IMR-90 (cell line): Measurements from ENCODE around the gene STAB1. TPM values are rescaled to one million over a fixed set of nuclear protein-coding genes. Genes with fewer than 3 reads are reported as not detected.

ENCODE experiments used
- ATAC-seq: fragments of 200-7000 bp; cut with Tn5 transposase; 2 replicates; pipeline ENCODE4 v1.9.1; 2020; ENCODE audit warnings: low read depth, mild to moderate bottlenecking, moderate library complexity
- BruUV-seq: library from RNA; stranded (reverse); fragments of 400-500 nt; replicated peaks from 2 replicates; lab custom pipeline; 2021; lab: Mats Ljungman, UMichigan
- CTCF ChIA-PET: fragments of 300-600 bp; formaldehyde crosslinking; extraction: SDS; loops from one replicate; lab custom pipeline; 2021; ENCODE audit warnings: antibody characterized with exemption; lab: Yijun Ruan, JAX
- POLR2A ChIA-PET: fragments of 300-600 bp; sonication (Branson Sonifier 250); formaldehyde crosslinking; loops from one replicate; lab custom pipeline; 2022; ENCODE audit warnings: antibody characterized with exemption; ENCODE audit not compliant: unreplicated experiment; lab: Charles Lee
- DNase-seq: peaks from one replicate; pipeline ENCODE4 v3.0.0; 2013
- H2AFZ ChIP-seq: replicated peaks from 2 replicates; pipeline ENCODE3; 2013; ENCODE audit warnings: low read length, mild to moderate bottlenecking; ENCODE audit not compliant: poor library complexity
- H2AK5ac ChIP-seq: 2 replicates; pipeline ENCODE4 v1.6.1; 2013; ENCODE audit warnings: low read depth, low read length, inconsistent platforms
- H2AK9ac ChIP-seq: replicated peaks from 2 replicates; pipeline ENCODE3; 2013; ENCODE audit warnings: mild to moderate bottlenecking, low read depth, low read length, moderate library complexity; ENCODE audit not compliant: poor library complexity
- H2BK120ac ChIP-seq: 2 replicates; pipeline ENCODE4 v1.6.1; 2013; ENCODE audit warnings: low read depth, low read length, inconsistent platforms
- H2BK15ac ChIP-seq: 3 replicates; pipeline ENCODE4 v1.6.1; 2013; ENCODE audit warnings: low read depth, low read length, inconsistent platforms
- H2BK20ac ChIP-seq: 2 replicates; pipeline ENCODE4 v1.6.1; 2013; ENCODE audit warnings: low read depth, mild to moderate bottlenecking, inconsistent platforms, low read length, moderate library complexity
- H2BK5ac ChIP-seq: 2 replicates; pipeline ENCODE4 v1.6.1; 2013; ENCODE audit warnings: mild to moderate bottlenecking, low read depth, low read length, inconsistent platforms; ENCODE audit not compliant: poor library complexity, severe bottlenecking
- H3K14ac ChIP-seq: replicated peaks from 2 replicates; pipeline ENCODE4 v1.6.1; 2013; ENCODE audit warnings: low read depth, low read length, inconsistent platforms
- H3K18ac ChIP-seq: 2 replicates; pipeline ENCODE4 v1.6.1; 2013; ENCODE audit warnings: low read depth, low read length, control low read depth
- H3K23ac ChIP-seq: 2 replicates; pipeline ENCODE4 v1.6.1; 2013; ENCODE audit warnings: low read depth, low read length, inconsistent platforms
- H3K27ac ChIP-seq: 2 replicates; pipeline ENCODE4 v1.5.1; 2013; ENCODE audit warnings: mild to moderate bottlenecking, control low read depth, low read length; ENCODE audit not compliant: insufficient read depth
- H3K27me3 ChIP-seq: 2 replicates; pipeline ENCODE4 v1.6.1; 2013; ENCODE audit warnings: low read length; ENCODE audit not compliant: control insufficient read depth, insufficient read depth
- H3K36me3 ChIP-seq: 2 replicates; pipeline ENCODE4 v1.6.1; 2013; ENCODE audit warnings: low read length, mixed read lengths; ENCODE audit not compliant: control insufficient read depth, insufficient read depth
- H3K4ac ChIP-seq: 2 replicates; pipeline ENCODE4 v1.6.1; 2013; ENCODE audit warnings: low read depth, low read length, inconsistent platforms
- H3K4me1 ChIP-seq: 2 replicates; pipeline ENCODE4 v1.6.1; 2013; ENCODE audit warnings: low read length, mixed read lengths; ENCODE audit not compliant: control insufficient read depth, insufficient read depth
- H3K4me2 ChIP-seq: 2 replicates; pipeline ENCODE4 v1.6.1; 2013; ENCODE audit warnings: low read depth, mild to moderate bottlenecking, control low read depth, low read length, moderate library complexity
- H3K4me3 ChIP-seq: 2 replicates; pipeline ENCODE4 v1.5.1; 2013; ENCODE audit warnings: low read depth, mild to moderate bottlenecking, control low read depth, low read length, moderate library complexity; ENCODE audit not compliant: insufficient read depth
- H3K56ac ChIP-seq: 2 replicates; pipeline ENCODE4 v1.6.1; 2013; ENCODE audit warnings: low read length, inconsistent platforms; ENCODE audit not compliant: insufficient read depth; ENCODE audit errors: extremely low read depth
- H3K79me1 ChIP-seq, 2 experiments: 2 replicates each; pipeline ENCODE4 v1.6.1; 2013; ENCODE audit warnings: low read length in 2 of 2, inconsistent platforms in 1 of 2, low read depth in 1 of 2
- H3K9ac ChIP-seq: 2 replicates; pipeline ENCODE4 v1.6.1; 2013; ENCODE audit warnings: low read depth, low read length, control low read depth
- H3K9me1 ChIP-seq: 2 replicates; pipeline ENCODE4 v1.6.1; 2013; ENCODE audit warnings: low read length, inconsistent platforms; ENCODE audit not compliant: insufficient read depth
- H3K9me3 ChIP-seq: 2 replicates; pipeline ENCODE4 v1.6.1; 2013; ENCODE audit warnings: low read length; ENCODE audit not compliant: control insufficient read depth, insufficient read depth
- H4K20me1 ChIP-seq: 2 replicates; pipeline ENCODE4 v1.6.1; 2013; ENCODE audit warnings: low read length, inconsistent platforms; ENCODE audit not compliant: insufficient read depth
- H4K5ac ChIP-seq: 2 replicates; pipeline ENCODE4 v1.6.1; 2013; ENCODE audit warnings: mild to moderate bottlenecking, low read depth, low read length, control low read depth
- H4K8ac ChIP-seq, 2 experiments: 2 replicates each; pipeline ENCODE4 v1.6.1; 2013; ENCODE audit warnings: low read depth in 2 of 2, low read length in 2 of 2, control low read depth in 1 of 2, inconsistent platforms in 1 of 2
- H4K91ac ChIP-seq: 2 replicates; pipeline ENCODE4 v1.6.1; 2013; ENCODE audit warnings: low read depth, low read length, inconsistent platforms; ENCODE audit not compliant: insufficient read depth
- BHLHE40 ChIP-seq: fragments of 150-350 bp; IDR thresholded peaks from 2 replicates; pipeline ENCODE4 v1.6.1; 2016; ENCODE audit warnings: mild to moderate bottlenecking, low read depth, low read length
- FOS ChIP-seq: fragments of 150-350 bp; IDR thresholded peaks from 2 replicates; pipeline ENCODE4 v1.6.1; 2016; ENCODE audit warnings: low read depth, low read length
- MAZ ChIP-seq: IDR thresholded peaks from 2 replicates; pipeline ENCODE4 v1.6.1; 2012; ENCODE audit warnings: low read depth, mild to moderate bottlenecking, low read length, improper control_type of control experiment, moderate library complexity, borderline replicate concordance
- WGBS, 2 experiments: methylation state at CpG; one replicate each; pipeline versions ENCODE4 v1.1.5 to v1.1.7; 2013; ENCODE audit warnings: missing lambda C conversion rate in 2 of 2; ENCODE audit not compliant: insufficient read length in 1 of 2; ENCODE audit errors: extremely low coverage in 2 of 2; 5-methylcytosine and 5-hydroxymethylcytosine counted together
- dilution Hi-C: fragments of 300-500 bp; cut with HindIII; formaldehyde crosslinking; loops from one replicate; pipeline ENCODE4 v1.14.3; 2018; ENCODE audit warnings: low sequenced_read_pairs; ENCODE audit not compliant: unreplicated experiment
- in situ Hi-C: fragments of 300-500 bp; cut with MboI; formaldehyde crosslinking; loops from 3 replicates; pipeline ENCODE4 v1.14.3; 2019; ENCODE audit warnings: low sequenced_read_pairs, inconsistent platforms, mixed read lengths
- intact Hi-C: fragments of 100-400 bp; cut with micrococcal nuclease; formaldehyde crosslinking; loops from 2 replicates; pipeline ENCODE4 v1.10.0; 2022
- polyA plus RNA-seq, 3 experiments: library from polyadenylated mRNA; depleted of rRNA; stranded (reverse); fragments of >200 nt; gene quantifications; 2 replicates each; pipeline ENCODE4 v1.2.3, GENCODE V29; 2012; ENCODE audit warnings: low replicate concordance in 1 of 3
- total RNA-seq: library from RNA; depleted of rRNA; stranded (reverse); fragments of >200 nt; gene quantifications from 2 replicates; pipeline ENCODE4 v1.2.3, GENCODE V29; 2012
- TF ChIP-seq, protein P1 (sequence below): fragments of 150-350 bp; IDR thresholded peaks from 2 replicates; pipeline ENCODE4 v1.6.1; 2016; ENCODE audit warnings: low read depth, mild to moderate bottlenecking, low read length, moderate library complexity, borderline replicate concordance

STAB1 gene
- total and polyA plus RNA-seq, 2 of the 4 experiments (the other 2 are of a cell fraction) = not detected

DNA sequence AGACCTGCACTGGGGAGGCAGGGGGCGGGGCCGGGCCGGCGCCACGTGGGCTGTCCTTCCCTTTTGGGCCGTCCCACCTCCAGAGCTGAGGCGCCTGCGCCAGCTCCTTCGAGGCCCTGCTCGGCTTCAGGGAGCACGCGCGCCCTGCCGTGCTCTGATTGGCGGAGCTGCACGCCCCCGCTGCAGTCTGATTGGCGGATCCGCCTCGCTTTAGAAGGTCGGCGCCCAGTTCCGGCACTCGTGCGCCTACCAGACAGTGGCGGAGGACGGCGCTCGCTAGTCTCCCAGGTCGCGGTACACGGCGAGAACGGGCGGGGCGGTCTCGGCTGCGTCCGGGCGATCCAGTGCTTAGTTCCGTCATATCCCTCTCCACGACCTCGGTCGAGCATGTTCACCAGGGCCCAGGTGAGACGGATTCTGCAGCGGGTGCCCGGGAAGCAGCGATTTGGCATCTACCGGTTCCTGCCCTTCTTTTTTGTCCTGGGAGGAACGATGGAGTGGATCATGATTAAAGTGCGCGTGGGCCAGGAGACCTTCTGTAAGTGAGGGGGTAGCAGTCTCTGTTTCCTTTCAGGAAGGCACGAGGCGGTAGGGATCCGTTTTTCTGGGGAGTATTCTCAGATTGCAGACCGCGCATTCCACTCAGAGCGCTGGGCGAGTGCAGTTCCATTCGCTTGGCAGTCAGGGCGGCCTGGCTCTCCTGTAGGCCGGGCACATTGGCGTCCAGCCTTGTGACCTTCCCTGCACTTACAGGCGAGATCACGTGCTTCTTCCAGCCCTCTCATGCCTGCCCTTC is 41.4 kb downstream of the STAB1 start, which contains the start of gene UQCC5 (continued):
- TF ChIP-seq, protein P1, sequence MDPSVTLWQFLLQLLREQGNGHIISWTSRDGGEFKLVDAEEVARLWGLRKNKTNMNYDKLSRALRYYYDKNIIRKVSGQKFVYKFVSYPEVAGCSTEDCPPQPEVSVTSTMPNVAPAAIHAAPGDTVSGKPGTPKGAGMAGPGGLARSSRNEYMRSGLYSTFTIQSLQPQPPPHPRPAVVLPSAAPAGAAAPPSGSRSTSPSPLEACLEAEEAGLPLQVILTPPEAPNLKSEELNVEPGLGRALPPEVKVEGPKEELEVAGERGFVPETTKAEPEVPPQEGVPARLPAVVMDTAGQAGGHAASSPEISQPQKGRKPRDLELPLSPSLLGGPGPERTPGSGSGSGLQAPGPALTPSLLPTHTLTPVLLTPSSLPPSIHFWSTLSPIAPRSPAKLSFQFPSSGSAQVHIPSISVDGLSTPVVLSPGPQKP = no peak
- TF ChIP-seq BHLHE40 = peak; percentile 71

GRCh38 chr3:52537165-52537620 is 42.1 kb downstream of the STAB1 start:
- Histone ChIP-seq H2AK5ac (peak overlapping the region; percentile 86), H3K27ac (peak overlapping the region; percentile 83), H2AK9ac (peak overlapping the region; percentile 94), H2BK15ac (no peak overlapping the region), H2AFZ (peak overlapping the region; percentile 95), H4K8ac (peak overlapping the region; percentile 21 to 71), H3K4me3 (peak overlapping the region; percentile 81), H3K4ac (peak overlapping the region; percentile 84), H3K23ac (peak overlapping the region; percentile 91), H3K36me3 (peaks cover 8% of the 10 kb centered on the region), H4K91ac (peak overlapping the region; percentile 64), H3K56ac (peak overlapping the region; percentile 78), H3K4me2 (peak overlapping the region; percentile 98), H3K79me1 (peaks cover 27 to 78% of the 10 kb centered on the region in 2 experiments), H3K4me1 (peaks cover 17% of the 10 kb centered on the region), H4K20me1 (peaks cover 29% of the 10 kb centered on the region), H2BK5ac (peak overlapping the region; percentile 70), H3K18ac (peak overlapping the region; percentile 11; the same call in 1 of the 2 replicates), H3K9ac (peak overlapping the region; percentile 89), H3K14ac (peak overlapping the region; percentile 90), H3K9me1 (peaks cover 22% of the 10 kb centered on the region), H2BK120ac (no peak overlapping the region), H4K5ac (peak overlapping the region; percentile 25; the same call in 1 of the 2 replicates), H3K9me3 (no peaks in the 10 kb centered on the region), H3K27me3 (no peaks in the 10 kb centered on the region), H2BK20ac (no peak overlapping the region)
- peak; percentile 1; the same call in 1 of the 2 replicates for TF ChIP-seq MAZ
- no peak for TF ChIP-seq FOS
- CTCF ChIA-PET = no interaction called here
- intact Hi-C loops (loop anchor here (2.0 kb wide), 1 partner anchor 64 kb away; no protein-coding TSS in a partner anchor), in situ Hi-C loops (no loop called here), dilution Hi-C loops (no loop called here)
- BruUV-seq = TSS peak; percentile 40
- POLR2A ChIA-PET = interaction anchor here (0.6 kb wide), 1 partner anchor 90 kb away, joined by 3 read pairs; no protein-coding TSS in a partner anchor
- DNase-seq = no peak
- WGBS, 2 experiments = no CpG with 5 or more reads among the region's 6 CpGs
- ATAC-seq = no peak
